ENCODE measurements around the gene SCAMP5. TPM values are rescaled to one million over a fixed set of nuclear protein-coding genes. Genes with fewer than 3 reads are reported as not detected.

The SCAMP5 gene
- total RNA-seq, 1 donor from 2014 or later, result 164 TPM

GRCh38 chr15:74961616-74962015 is 33.7 kb upstream of the SCAMP5 start:
- no peak overlapping the region for H3K4me3 Mint-ChIP-seq (ENCODE audit: unreplicated experiment)
- H3K36me3 Mint-ChIP-seq (ENCODE audit: unreplicated experiment), result no peaks in the 10 kb centered on the region
- peaks cover 2% of the 10 kb centered on the region for H3K9me3 Mint-ChIP-seq (ENCODE audit: unreplicated experiment)
- peaks cover 32% of the 10 kb centered on the region for H3K4me1 Mint-ChIP-seq (ENCODE audit: low read depth, unreplicated experiment)
- H3K27ac Mint-ChIP-seq (ENCODE audit: unreplicated experiment), result no peak overlapping the region
- peaks cover 13% of the 10 kb centered on the region for H3K27me3 Mint-ChIP-seq (ENCODE audit: unreplicated experiment)
- TF ChIP-seq, protein P1, sequence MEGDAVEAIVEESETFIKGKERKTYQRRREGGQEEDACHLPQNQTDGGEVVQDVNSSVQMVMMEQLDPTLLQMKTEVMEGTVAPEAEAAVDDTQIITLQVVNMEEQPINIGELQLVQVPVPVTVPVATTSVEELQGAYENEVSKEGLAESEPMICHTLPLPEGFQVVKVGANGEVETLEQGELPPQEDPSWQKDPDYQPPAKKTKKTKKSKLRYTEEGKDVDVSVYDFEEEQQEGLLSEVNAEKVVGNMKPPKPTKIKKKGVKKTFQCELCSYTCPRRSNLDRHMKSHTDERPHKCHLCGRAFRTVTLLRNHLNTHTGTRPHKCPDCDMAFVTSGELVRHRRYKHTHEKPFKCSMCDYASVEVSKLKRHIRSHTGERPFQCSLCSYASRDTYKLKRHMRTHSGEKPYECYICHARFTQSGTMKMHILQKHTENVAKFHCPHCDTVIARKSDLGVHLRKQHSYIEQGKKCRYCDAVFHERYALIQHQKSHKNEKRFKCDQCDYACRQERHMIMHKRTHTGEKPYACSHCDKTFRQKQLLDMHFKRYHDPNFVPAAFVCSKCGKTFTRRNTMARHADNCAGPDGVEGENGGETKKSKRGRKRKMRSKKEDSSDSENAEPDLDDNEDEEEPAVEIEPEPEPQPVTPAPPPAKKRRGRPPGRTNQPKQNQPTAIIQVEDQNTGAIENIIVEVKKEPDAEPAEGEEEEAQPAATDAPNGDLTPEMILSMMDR (IDR thresholded peaks at IDR 0.05; ENCODE audit: partially characterized antibody, unreplicated experiment), result no peak
- DNase-seq, result no peak

DNA sequence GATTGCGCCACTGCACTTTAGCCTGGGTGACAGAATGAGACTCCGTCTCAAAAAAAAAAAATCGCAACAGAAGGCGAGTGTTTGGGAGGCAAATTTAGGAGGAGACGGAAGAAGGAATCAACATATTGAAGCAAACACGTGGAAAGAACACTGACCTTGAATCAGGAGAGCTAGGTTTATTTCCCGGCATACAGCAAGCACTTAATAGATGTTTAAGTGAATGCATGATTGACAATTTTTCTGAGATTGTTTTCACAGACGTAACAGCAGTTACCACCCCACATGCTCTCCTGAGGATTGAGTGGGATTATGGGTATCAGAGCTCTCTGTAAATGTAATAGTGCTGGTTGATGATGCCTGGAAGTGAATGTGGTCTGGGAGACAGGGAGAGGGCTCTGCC is 33.1 kb upstream of the SCAMP5 start:
- peak overlapping the region; percentile 47 for H3K4me3 Mint-ChIP-seq (ENCODE audit: unreplicated experiment)
- no peaks in the 10 kb centered on the region for H3K36me3 Mint-ChIP-seq (ENCODE audit: unreplicated experiment)
- H3K27me3 Mint-ChIP-seq (ENCODE audit: unreplicated experiment), result peaks cover 13% of the 10 kb centered on the region
- peak overlapping the region; percentile 80 for H3K27ac Mint-ChIP-seq (ENCODE audit: unreplicated experiment)
- H3K9me3 Mint-ChIP-seq (ENCODE audit: unreplicated experiment), result peaks cover 2% of the 10 kb centered on the region
- no peak for DNase-seq
- TF ChIP-seq, protein P1 (IDR thresholded peaks at IDR 0.05; ENCODE audit: partially characterized antibody, unreplicated experiment), result no peak
- peaks cover 32% of the 10 kb centered on the region for H3K4me1 Mint-ChIP-seq (ENCODE audit: low read depth, unreplicated experiment)

DNA sequence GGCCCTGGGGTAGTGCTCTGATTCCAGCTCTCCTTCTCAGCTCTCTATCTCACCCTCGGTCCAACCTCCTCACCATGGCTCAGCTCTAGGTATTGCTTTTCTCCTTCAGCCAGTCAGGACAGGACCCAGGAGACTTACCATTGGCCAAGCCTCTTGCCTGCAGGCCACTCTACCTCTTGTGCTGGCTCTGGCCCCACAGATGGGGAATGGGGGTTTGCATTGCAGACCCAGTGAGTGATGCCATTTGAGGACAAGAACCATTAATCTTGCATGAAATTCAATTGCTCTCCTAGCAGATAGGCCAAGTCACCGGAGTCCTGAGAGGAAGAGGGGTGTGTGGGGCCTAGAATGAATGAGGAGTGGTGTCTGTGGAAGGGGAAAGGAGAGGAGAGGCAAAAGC is 32.7 kb upstream of the SCAMP5 start:
- peaks cover 32% of the 10 kb centered on the region for H3K4me1 Mint-ChIP-seq (ENCODE audit: low read depth, unreplicated experiment)
- no peaks in the 10 kb centered on the region for H3K36me3 Mint-ChIP-seq (ENCODE audit: unreplicated experiment)
- TF ChIP-seq, protein P1 (IDR thresholded peaks at IDR 0.05; ENCODE audit: partially characterized antibody, unreplicated experiment), result no peak
- no peak overlapping the region for H3K4me3 Mint-ChIP-seq (ENCODE audit: unreplicated experiment)
- H3K9me3 Mint-ChIP-seq (ENCODE audit: unreplicated experiment), result peaks cover 2% of the 10 kb centered on the region
- H3K27me3 Mint-ChIP-seq (ENCODE audit: unreplicated experiment), result peaks cover 16% of the 10 kb centered on the region
- no peak for DNase-seq
- peak overlapping the region; percentile 80 for H3K27ac Mint-ChIP-seq (ENCODE audit: unreplicated experiment)

- Mint-ChIP-seq H3K27me3 (ENCODE audit: unreplicated experiment) (peaks cover 13% of the 10 kb centered on the region), H3K27ac (ENCODE audit: unreplicated experiment) (no peak overlapping the region), H3K4me1 (ENCODE audit: low read depth, unreplicated experiment) (peaks cover 30% of the 10 kb centered on the region), H3K4me3 (ENCODE audit: unreplicated experiment) (no peak overlapping the region), H3K9me3 (ENCODE audit: unreplicated experiment) (no peaks in the 10 kb centered on the region), H3K36me3 (ENCODE audit: unreplicated experiment) (no peaks in the 10 kb centered on the region)
- DNase-seq, result no peak
- TF ChIP-seq, protein P1 (IDR thresholded peaks at IDR 0.05; ENCODE audit: partially characterized antibody, unreplicated experiment), result no peak
These were observed 32.1 kb upstream of the SCAMP5 start for GRCh38 chr15:74963213-74963612.

- no peaks in the 10 kb centered on the region for H3K9me3 Mint-ChIP-seq (ENCODE audit: unreplicated experiment)
- H3K4me1 Mint-ChIP-seq (ENCODE audit: low read depth, unreplicated experiment), result peaks cover 26% of the 10 kb centered on the region
- no peaks in the 10 kb centered on the region for H3K36me3 Mint-ChIP-seq (ENCODE audit: unreplicated experiment)
- H3K27me3 Mint-ChIP-seq (ENCODE audit: unreplicated experiment), result peaks cover 5% of the 10 kb centered on the region
- TF ChIP-seq, protein P1 (IDR thresholded peaks at IDR 0.05; ENCODE audit: partially characterized antibody, unreplicated experiment), result no peak
- H3K4me3 Mint-ChIP-seq (ENCODE audit: unreplicated experiment), result no peak overlapping the region
- DNase-seq, result no peak
- peak overlapping the region; percentile 13 for H3K27ac Mint-ChIP-seq (ENCODE audit: unreplicated experiment)
These were observed 30.6 kb upstream of the SCAMP5 start for GRCh38 chr15:74964794-74965193.

Measured in glutamatergic neuron (in vitro differentiated cells).